NCI-H2196 treated with DMSO at 0.1 percent for 48 hours (cell line): ENCODE results near the gene MYH6.
"Not testable (repeated sequence)": the region's sequence is repeated elsewhere in the genome, so short reads cannot be mapped to it uniquely, and the experiment has no call there.

Experiments used
- DNase-seq: peaks from one replicate; lab custom pipeline; 2025; ENCODE audit not compliant: unreplicated experiment; lab: John Stamatoyannopoulos, UW

The MYH6 gene

DNA sequence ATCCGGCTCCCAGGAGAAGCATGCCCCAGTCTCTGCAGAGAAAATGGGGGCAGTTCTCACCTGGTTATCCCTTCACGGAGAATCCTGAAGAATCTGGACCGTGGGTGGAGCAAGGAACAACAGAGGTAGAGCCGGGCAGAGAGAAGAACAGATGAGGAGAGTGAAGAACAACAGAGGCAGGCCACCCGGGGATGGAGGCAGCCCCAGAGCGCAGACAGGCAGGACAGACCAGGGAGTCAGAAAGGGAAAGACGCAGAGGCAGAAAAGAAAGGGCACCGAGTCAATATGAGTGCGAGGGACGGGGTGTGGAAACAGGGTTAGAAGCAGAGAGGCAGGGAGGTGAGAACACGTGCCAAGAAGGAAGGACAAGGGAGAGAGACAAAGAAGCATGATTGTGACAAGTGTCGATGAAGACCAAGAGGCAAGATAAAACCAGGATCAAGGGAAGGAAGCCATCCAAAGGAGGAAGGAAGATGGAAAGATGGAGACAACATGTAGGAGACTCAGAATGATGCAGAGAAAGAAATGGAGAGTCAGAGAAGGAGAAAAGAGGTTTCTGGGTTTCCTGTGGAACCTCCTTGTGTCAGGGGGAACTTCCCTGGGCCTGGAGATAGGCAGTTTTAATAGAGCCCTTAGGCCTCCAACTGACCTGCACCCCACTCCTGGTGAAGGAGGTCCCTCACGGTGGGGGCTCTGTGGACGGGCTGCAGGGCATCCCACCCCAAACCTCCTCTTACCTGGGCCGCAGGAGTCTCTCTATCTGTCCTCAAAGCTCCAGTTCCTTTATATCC lies at the start of gene MYH6:
TSS of gene MYH6 (minus strand) at position 758 of the 791 bp plus-strand sequence. CDS start 1,050 bp downstream, outside the sequence.
- DNase-seq, result no peak

DNA sequence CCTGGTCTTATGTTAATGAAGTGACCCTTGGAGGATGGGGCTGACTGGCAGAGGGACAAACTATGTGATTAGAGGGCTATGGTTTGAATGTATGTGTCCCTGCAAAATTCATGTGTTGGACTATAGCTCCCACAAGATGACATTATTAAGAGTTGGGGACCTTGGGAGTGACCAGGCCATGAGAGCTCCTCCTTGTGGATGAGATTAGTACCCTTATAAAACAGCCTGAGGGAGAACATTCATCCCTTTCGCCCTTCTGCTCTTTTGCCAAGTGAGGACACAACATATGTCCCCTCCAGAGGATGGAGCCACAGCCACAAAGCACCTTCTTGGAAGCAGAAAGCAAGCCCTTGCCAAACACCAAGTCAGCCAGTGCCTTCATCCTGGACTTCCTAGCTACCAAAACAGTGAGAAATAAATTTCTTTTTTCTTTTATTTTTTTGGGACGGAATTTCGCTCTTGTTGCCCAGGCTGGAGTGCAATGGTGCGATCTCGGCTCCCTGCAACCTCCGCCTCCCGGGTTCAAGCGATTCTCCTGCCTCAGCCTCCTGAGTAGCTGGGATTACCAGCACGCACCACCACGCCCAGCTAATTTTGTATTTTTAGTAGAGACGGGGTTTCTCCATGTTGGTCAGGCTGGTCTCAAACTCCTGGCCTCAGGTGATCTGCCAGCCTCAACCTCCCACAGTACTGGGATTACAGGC lies 49.0 kb upstream of the MYH6 start:
- DNase-seq, result not testable (repeated sequence)

DNA sequence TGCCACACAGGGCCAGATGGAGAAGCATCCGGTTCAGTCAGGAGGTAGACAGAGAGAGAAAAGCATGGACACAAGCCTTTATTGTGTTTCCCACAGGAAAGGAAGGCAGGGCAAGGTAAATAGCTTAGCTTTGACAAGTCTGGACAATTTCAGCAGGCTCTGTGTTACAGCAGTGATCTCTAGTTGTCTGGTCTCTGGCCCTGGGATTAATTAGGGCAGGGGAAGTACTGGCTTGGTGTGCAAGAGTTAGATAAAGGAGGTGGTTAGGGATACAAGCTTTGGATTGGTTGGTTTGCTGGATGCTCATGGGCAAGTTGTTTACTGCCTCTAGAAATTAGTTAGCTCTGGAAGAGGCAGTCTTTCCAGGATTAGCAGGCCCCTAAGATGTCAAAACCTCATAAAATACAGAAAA lies 46.4 kb upstream of the MYH6 start:
- DNase-seq, result no peak

DNA sequence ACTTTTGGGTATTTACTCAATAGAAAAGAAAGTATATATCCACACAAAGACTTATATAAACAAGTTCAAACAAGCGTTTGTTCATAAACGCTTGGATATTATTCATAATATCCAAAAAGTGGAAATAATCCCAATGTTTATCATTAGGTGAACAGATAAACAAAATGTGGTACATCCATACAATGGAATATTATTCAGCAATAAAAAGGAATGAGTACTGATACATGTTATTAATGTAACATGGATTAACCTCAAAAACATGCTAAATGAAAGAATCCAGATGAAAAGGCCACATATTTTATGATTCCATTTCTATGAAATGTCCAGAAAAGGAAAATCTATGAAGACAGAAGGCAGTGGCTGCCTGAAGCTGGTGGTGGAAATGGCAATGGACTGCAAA lies 44.2 kb upstream of the MYH6 start:
- no peak for DNase-seq

DNA sequence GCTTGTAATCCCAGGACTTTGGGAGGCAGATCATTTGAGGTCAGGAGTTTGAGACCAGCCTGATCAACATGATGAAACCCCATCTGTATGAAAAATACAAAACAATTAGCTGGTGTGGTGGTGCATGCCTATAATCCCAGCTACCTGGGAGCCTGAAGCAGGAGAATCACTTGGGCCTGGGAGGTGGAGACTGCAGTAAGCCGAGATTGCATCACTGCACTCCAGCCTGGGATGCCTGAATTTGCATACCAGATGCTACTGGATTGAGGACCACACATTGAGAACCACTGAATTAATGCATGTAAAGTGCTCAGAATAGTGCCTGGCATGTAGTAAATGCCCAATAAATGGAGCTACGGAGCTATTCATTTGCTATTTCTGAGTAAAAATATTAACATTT lies 42.3 kb upstream of the MYH6 start:
- DNase-seq, result no peak

DNA sequence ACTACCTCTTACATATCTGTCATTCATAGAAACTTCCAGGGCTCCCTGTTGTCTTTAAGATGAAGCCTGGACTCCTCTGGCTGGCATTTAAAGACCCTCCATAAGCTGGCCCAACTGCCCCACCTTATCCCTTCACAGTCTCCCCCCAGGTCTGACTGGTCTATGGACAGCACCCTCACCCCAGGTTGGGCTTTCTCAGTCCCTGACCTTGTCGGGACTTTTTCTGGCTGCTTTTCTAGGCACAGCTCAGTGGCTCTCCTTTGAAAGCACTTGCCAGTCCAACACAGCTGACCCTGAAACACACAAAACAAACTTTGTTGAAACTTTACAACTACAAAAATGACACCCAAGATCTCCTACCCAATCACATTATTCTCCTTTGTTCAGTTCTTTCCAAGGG lies 41.2 kb upstream of the MYH6 start:
- DNase-seq, result no peak

DNA sequence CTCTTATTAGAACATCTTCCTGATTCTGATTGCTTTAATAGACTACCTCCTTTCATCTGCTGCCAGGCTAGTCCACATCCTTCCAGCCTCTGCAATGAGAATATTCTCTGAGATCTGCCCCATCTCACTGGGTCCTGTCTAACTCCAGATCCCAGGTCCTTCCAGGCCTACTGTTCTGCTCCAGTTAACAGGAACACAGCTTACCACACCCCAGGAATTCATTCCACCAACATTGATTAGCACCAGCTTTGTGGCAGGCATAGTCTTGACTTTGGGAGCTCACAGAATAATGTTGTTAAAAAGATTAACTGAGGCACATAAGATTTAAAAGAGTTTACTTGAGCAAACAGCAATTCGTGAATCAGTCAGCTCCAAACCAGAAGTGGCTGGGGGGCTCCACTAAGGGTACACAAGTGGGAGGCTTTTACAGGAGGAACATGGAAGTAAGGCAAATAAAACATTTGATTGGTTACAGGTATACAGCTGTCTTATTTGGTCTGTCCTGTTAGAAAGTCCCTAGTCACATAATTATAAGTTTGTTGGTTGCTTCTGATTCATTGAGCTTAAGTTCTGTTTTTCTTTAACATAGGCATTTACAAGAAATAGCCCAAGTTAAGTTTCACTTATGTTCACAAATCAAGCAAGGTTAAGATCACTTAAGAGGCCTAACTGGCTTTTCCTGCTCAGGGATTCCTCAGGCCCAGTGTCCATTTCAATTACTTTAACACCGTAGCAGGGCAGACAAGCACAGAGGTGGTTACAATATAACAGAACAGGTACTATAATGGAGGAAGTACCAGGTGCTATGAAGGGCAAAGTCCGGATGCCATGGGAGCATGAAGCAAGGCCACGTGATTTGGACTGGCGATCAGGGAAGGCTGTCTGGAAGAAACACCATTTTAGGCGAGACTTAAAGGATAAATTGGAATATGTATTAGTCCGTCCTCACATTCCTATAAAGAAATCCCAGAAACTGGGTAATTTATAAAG lies 39.6 kb upstream of the MYH6 start:
- DNase-seq, result no peak

DNA sequence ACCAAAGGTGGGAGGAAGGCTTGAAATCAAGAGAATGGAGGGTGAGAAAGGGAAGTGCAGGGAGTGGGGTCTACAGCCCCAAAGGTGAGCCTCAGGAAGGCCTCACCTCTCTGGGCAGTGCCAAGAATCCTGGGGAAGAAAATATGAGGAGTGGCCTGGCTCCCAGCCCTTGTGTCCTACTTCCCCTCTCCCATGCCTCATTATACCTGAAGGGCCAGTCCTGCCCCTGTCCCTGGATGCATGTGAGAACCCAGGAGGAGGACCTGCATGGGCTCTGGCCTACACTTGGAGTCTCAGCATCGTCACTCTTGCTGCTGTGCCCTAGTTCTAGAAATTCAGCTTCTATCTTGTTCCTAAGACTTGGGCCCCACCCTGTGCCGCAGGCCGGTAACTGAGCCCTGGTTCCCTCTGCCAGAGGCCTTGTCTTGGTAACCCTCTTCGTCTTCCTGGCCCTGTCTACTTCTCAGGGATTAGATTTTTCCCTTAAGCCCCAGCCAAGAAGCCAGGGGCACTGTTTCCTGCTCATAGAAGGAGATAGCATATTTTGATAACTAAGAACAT lies 38.3 kb upstream of the MYH6 start:
- DNase-seq, result no peak

DNA sequence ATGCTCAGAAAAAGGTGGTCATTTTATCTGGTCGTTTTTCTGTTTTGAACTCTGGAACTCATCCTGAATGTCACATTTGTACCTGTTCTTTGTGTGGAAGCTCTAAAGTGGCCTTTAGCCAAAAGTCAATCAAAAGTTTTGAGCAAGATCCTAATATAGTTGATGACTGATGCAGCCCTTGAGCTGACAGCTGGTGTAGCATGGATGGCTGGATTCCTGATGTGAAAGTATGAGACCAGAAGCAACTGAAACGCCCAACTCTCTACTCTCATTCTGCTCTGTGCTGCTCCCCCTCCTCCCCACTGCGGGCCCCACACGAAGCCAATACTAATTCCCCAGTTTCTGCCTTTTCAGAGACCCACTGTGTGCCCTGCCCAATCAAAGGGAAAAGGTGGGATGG lies 37.7 kb upstream of the MYH6 start:
- DNase-seq, result no peak

DNA sequence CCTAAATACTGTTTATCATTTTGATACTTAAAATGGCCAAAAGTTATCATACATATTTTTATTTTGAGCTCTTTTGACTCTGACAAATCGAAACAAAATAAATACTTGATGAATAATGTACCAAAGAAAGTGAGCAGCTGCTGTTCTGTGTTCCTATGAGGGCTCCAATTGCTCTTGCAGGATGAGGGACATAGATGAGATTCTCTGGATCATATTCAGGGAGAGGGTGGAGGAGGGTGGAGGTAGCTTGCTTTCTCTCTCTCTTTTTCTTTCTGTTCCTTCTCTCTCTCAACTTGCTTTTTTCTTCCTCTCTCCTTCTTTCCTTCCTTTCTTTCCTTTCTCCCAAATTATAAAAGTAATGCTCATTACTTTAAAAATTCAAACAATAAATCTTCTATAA lies 36.2 kb upstream of the MYH6 start:
- DNase-seq, result no peak

DNA sequence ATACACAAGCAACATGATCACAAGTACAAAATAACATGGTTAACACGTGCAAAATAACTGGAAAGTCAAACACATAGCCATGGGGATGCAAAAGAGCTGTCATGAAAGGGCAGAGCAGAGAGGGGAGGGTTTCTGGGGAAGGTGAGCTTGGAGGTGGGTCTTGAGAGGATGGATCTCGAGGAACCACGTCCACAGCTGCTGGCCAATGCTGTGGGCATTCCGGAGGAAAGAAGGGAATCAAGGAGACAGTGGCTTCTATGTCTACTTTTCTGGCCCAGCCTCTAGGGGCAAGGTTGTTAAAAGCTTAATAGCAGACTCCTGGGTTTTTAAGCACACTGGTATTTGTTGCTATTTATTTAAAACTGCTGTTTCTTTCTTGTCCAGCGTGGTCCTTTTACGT lies 35.8 kb upstream of the MYH6 start:
- DNase-seq, result no peak

DNA sequence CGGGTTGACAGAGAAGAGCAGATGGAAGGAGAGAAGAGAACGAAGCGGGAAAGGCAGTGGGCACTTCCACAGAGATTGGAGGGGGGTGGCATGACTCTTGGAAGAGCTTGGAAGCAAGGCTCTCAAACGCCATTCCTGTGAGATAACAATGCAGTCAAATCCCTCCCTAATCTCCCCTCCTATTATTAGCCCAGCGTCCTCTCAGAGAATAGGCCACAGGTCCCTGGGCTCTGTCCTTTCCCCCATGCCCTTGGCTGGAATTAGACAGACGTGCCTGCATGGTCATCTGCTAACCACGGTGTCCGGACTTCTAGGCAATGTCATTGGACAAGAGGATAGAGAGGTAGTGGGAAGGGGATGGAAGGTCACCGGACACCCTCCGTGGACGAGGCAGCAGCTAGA lies 35.3 kb upstream of the MYH6 start:
- DNase-seq, result no peak

DNA sequence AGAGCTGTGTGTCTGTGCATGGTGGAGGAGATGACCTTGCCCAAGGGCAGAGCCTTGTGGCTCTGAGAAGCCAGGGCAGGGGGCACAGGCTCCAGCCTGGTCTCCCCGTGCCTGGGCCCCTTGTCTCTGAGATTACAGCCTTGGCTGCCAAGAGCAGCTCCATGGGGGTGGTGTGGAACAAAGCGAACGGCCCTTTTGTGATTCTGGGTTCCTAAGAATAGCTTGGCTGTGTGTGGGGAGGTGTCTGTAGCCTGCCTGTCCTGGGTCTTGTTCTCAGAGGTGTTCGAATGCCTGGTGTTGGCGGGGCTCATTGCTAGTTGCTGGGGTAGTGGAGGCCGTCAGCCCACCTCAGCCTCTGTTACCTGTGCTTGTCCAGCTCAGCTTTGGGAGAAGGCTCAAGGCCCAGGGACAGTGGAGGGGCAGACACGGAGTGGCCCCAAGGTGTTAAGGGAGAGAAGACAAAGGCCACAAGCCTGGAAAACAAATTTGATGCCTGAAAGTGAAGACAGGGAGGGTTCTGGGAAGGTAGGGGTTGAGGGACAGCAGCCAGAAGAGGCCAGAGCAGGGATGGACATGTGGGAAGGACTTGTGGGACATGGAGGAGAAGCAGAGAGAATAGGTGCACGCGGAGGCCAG lies 34.8 kb upstream of the MYH6 start:
- DNase-seq, result no peak

DNA sequence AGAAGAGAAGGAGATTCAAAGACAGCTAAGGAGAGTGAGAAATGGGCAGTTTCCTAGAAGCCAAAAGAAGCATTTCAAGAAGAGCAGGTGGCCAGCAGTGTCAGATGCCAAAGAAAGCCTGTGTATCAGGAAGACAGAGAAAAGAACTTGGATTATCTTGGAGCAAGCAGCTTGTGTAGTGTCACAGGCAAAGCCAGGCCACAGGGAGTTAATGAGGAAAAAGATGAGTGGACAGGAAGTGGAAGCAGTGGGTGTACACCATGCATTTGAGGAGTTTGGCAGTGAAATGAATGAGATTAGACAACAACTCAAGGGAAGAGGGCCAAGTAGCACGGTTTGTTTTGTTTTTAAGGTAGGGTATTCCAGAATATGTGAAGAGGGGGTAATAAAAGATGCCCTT lies 33.0 kb upstream of the MYH6 start:
- DNase-seq, result no peak

DNA sequence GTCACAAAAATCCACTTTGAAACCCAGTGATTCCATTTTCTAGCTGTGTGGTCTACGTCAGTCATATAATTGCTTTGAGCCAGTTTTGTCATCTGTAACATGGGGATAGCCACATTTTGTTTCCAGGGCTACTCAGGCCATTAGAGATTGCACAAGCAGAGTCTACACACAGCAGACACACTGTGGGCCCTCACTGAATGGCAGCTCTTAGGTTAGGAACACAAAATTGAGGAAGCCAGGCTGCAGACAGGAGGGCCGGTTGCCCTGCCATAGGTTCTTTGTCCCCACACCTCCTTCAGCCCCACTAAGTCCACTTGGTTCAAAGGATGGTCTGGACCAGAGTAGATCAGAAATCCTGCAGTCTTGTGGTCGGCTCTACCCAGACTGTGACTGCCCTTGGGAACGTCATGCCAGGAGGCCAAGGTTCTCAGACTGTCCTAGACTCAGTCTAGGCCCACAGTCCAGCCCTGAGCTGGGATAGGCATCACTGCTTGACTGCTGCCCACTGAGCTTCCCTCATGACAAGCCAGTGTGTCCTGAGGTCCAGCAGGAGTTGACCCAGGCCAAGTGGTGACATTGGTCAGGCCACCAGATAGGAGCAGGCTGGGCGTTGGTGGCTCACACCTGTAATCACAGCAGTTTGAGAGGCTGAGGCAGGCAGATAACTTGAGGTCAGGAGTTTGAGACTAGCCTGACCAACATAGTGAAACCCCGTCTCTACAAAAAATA lies 31.2 kb upstream of the MYH6 start:
- DNase-seq, result no peak

DNA sequence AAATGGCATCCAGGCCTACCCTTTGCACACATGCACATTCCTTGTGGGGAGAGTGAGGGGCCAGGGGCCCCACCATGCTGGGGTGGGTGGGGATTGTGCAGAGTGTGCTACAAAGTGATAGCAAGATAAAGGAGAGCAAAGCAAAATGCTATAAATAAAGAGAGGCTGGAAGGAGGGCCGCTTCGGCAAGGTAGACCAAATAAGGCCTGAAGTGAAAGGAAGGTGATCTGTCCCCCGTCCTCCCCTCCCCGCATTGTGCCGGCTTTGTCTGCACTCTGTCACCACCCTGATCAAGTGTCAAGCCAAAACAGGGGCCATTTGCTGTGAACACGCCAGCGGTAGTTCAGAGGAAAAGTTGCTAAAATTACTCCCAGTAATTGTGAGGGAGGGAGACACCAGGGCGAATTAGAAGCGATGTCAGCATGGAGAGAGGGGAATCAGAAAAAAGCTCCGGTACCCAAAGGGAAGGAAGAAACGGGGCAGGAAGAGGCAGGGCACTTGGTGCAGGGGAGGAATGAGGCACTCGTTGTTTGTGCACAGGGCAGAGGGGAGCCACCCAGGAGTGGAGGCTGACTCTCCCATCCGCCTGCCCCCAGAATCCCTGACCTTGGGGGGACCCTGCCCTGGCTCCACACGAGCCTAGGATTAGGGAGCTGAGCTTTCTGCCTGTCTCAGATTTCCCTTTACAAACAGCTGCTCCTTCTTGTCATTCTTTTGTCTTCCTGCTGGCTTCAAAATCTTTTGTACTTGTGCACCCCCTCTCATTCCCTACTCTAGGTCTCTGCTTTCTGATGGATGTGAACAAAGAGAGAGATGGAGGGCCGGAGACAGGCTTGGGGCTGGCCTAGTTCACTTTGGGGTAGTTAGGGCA lies 30.3 kb upstream of the MYH6 start:
- no peak for DNase-seq

DNA sequence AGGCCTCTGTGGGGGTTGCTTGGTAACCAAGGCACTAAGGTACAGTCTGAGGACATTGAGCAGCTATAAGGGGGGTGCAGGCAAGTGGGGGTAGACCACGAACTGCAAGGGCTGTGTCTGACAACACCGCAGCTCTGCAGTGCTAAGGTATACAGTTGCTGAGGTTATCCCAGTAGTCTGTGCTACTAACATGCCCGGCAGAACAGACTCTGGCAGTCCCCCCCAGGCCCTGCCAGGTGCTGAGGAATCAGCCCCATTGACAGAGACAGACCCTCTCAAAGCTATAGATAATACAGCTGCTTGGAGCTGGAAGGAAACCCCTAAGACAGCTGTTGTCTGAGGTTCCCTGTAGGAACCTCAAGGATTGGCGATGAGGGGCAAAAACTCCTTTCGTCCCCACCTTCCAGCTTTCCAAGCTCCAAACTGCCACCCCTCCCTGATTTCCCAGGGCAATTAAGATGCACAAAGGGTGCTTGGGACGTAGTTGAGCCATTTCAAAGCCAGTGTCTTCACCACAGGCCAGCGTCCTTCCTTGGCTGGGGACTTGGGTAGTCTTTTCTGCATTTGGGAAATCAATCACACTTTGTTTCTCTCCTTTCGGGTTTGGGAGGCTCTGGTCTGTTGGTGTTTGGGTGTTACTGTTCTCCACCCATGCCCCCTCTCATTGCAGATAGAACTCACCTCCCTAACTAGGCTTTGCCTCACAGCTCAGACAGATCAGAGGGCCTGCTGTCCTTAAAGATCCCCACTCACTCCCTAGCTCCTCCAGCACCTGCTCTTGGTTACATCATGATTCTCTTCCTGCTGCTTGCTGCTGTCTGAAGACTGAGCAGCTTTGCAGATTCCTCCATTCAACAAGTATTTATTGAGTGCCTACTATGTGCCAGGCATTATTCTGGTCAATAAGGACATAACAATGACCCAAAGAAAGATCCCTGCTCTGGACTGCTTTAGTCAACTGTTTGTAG lies 29.3 kb upstream of the MYH6 start:
- DNase-seq, result no peak
